Measurements from ENCODE around the gene USP5. TPM values are rescaled to one million over a fixed set of nuclear protein-coding genes. Genes with fewer than 3 reads are reported as not detected.

USP5 gene
- polyA plus RNA-seq, 1 donor (not counting 4 experiments of a cell fraction or from before 2014, with no cell fraction given) = 58.3 TPM

DNA sequence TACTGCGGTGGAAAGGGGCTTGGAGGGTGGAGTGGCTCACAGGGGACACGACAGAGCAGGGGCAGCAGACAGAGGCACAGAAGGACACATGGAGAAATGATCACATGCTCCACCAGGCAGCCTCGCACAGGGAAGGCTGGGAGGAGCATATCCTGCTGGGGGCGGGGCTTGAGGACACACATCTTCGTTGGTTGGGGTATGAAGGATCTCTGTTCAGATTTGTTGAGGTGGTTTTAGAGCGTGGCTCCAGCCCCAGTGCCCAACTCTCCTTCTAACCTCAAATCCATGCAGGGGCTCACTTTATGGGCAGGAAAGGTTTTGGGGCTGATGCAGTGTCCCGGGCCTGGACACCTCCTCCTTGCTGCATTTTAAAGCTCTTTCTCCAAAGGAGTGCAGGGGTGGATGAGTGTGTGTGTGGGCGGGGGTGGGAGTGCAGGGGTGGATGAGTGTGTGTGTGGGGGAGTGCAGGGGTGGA is 24.5 kb upstream of the USP5 start:
- Histone ChIP-seq H4K20me1 (ENCODE audit: control insufficient read depth, extremely low read depth, insufficient read depth, low read length) (no peaks in the 10 kb centered on the region), H3K4me1 (ENCODE audit: control insufficient read depth, extremely low read depth, insufficient read depth, low read length) (peaks cover 12% of the 10 kb centered on the region), H3K27me3 (ENCODE audit: control insufficient read depth, extremely low read depth, insufficient read depth, low read length) (peaks cover 64% of the 10 kb centered on the region), H3K4me3 (ENCODE audit: control insufficient read depth in 2 of 3, extremely low read depth in 1 of 3, insufficient read depth in 2 of 3, low read depth in 1 of 3, low read length in 3 of 3) (no peak overlapping the region), H3K9me1 (ENCODE audit: control insufficient read depth, extremely low read depth, insufficient read depth, low read length) (no peaks in the 10 kb centered on the region), H3K27ac (ENCODE audit: control insufficient read depth, insufficient read depth, low read length) (no peak overlapping the region), H3K36me3 (ENCODE audit: control insufficient read depth in 2 of 2, extremely low read depth in 1 of 2, insufficient read depth in 2 of 2, low read length in 2 of 2) (no peaks in the 10 kb centered on the region), H2AFZ (ENCODE audit: control insufficient read depth, low read length) (peak overlapping the region; percentile 35), H3K4me2 (ENCODE audit: control insufficient read depth, extremely low read depth, insufficient read depth, low read depth, low read length) (no peak overlapping the region), H3K79me2 (ENCODE audit: control insufficient read depth, insufficient read depth, low read length) (no peaks in the 10 kb centered on the region), H3K9ac (ENCODE audit: control insufficient read depth, extremely low read depth, insufficient read depth, low read length) (no peak overlapping the region), H3K9me3 (ENCODE audit: control insufficient read depth, low read depth, low read length) (no peaks in the 10 kb centered on the region)
- DNase-seq (ENCODE audit: low read depth, low spot score) (no peak), FAIRE-seq (peak; percentile 92)
- dilution Hi-C loops (cut with MboI; ENCODE audit: extremely low pct_ligation_motif_present, low sequenced_read_pairs) = no loop called here
- TF ChIP-seq EZH2 (IDR thresholded peaks at IDR 0.05; ENCODE audit: low read length) = no peak
- TF ChIP-seq, protein P1, sequence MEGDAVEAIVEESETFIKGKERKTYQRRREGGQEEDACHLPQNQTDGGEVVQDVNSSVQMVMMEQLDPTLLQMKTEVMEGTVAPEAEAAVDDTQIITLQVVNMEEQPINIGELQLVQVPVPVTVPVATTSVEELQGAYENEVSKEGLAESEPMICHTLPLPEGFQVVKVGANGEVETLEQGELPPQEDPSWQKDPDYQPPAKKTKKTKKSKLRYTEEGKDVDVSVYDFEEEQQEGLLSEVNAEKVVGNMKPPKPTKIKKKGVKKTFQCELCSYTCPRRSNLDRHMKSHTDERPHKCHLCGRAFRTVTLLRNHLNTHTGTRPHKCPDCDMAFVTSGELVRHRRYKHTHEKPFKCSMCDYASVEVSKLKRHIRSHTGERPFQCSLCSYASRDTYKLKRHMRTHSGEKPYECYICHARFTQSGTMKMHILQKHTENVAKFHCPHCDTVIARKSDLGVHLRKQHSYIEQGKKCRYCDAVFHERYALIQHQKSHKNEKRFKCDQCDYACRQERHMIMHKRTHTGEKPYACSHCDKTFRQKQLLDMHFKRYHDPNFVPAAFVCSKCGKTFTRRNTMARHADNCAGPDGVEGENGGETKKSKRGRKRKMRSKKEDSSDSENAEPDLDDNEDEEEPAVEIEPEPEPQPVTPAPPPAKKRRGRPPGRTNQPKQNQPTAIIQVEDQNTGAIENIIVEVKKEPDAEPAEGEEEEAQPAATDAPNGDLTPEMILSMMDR (optimal IDR thresholded peaks at IDR 0.05 in 1 of 3, IDR thresholded peaks at IDR 0.05 in 1 of 3, conservative IDR thresholded peaks at IDR 0.05 in 1 of 3; ENCODE audit: extremely low read depth in 1 of 3, insufficient read depth in 2 of 3, low read length in 3 of 3) = no peak

DNA sequence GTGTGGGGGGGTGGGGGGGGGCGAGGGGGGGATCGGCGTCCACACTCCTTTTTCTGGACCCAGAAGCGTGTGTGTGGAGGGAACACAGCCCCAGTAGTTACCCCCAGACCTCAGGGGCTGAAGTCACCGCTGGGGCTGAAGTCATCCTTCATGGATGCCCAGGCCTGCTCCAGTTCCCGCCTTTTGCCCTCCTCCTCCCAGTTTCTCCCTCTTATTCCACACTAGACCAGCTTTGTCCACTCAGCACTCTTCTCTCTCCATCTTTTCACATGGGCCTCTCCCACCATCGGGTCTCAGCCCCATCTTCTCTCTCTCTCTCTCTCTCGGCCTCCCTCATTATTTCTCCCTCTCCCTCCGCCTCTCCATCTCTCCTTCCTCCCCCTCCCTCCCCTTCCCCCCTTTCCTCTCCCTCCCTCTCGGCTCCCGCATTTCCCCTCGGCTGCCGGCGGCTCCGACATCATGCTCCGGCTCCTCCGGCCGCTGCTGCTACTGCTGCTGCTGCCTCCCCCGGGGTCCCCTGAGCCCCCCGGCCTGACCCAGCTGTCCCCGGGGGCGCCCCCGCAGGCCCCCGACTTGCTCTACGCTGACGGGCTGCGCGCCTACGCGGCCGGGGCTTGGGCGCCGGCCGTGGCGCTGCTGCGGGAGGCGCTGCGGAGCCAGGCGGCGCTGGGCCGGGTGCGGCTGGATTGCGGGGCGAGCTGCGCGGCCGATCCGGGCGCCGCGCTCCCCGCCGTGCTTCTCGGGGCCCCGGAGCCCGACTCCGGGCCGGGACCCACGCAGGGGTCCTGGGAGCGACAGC is 23.8 kb upstream of the USP5 start, which contains the start of gene P3H3:
Gene P3H3 (plus strand): TSS at position 426 of the 799 bp plus-strand sequence. CDS start 34 bp downstream, at position 460.
- Histone ChIP-seq H2AFZ (ENCODE audit: control insufficient read depth, low read length) (peak within 1 kb of the TSS; percentile 89), H3K27ac (ENCODE audit: control insufficient read depth, insufficient read depth, low read length) (no peak within 1 kb of the TSS), H3K9me3 (ENCODE audit: control insufficient read depth, low read depth, low read length) (no peaks in the 10 kb centered on the region), H4K20me1 (ENCODE audit: control insufficient read depth, extremely low read depth, insufficient read depth, low read length) (no peaks in the 10 kb centered on the region), H3K4me1 (ENCODE audit: control insufficient read depth, extremely low read depth, insufficient read depth, low read length) (peaks cover 12% of the 10 kb centered on the region), H3K36me3 (ENCODE audit: control insufficient read depth in 2 of 2, extremely low read depth in 1 of 2, insufficient read depth in 2 of 2, low read length in 2 of 2) (no peaks in the 10 kb centered on the region), H3K79me2 (ENCODE audit: control insufficient read depth, insufficient read depth, low read length) (no peaks in the 10 kb centered on the region), H3K27me3 (ENCODE audit: control insufficient read depth, extremely low read depth, insufficient read depth, low read length) (peaks cover 57% of the 10 kb centered on the region), H3K4me3 (ENCODE audit: control insufficient read depth in 2 of 3, extremely low read depth in 1 of 3, insufficient read depth in 2 of 3, low read depth in 1 of 3, low read length in 3 of 3) (peak within 1 kb of the TSS; percentile 62 to 83 (median 82)), H3K9me1 (ENCODE audit: control insufficient read depth, extremely low read depth, insufficient read depth, low read length) (no peaks in the 10 kb centered on the region), H3K9ac (ENCODE audit: control insufficient read depth, extremely low read depth, insufficient read depth, low read length) (peak within 1 kb of the TSS; percentile 71), H3K4me2 (ENCODE audit: control insufficient read depth, extremely low read depth, insufficient read depth, low read depth, low read length) (peak within 1 kb of the TSS; percentile 85)
- FAIRE-seq (no peak), DNase-seq (ENCODE audit: low read depth, low spot score) (no peak)
- TF ChIP-seq, protein P1 (optimal IDR thresholded peaks at IDR 0.05 in 1 of 3, IDR thresholded peaks at IDR 0.05 in 1 of 3, conservative IDR thresholded peaks at IDR 0.05 in 1 of 3; ENCODE audit: extremely low read depth in 1 of 3, insufficient read depth in 2 of 3, low read length in 3 of 3) = no peak
- TF ChIP-seq EZH2 (IDR thresholded peaks at IDR 0.05; ENCODE audit: low read length) = no peak
- dilution Hi-C loops (cut with MboI; ENCODE audit: extremely low pct_ligation_motif_present, low sequenced_read_pairs) = no loop called here
